Fibroblast of skin of scalp (primary cell): ENCODE data around the gene CANX.
A peak's percentile ranks its signal among the peaks of the same experiment; 100 is the strongest.

ENCODE experiments used
- DNase-seq: peaks from one replicate; pipeline ENCODE4 v3.0.0-alpha.2; 2013

The CANX gene

GRCh38 chr5:179758955-179759354, 60.2 kb downstream of the CANX start:
- DNase-seq: no peak

GRCh38 chr5:179759581-179760551, 61.1 kb downstream of the CANX start:
- DNase-seq: no peak

DNA sequence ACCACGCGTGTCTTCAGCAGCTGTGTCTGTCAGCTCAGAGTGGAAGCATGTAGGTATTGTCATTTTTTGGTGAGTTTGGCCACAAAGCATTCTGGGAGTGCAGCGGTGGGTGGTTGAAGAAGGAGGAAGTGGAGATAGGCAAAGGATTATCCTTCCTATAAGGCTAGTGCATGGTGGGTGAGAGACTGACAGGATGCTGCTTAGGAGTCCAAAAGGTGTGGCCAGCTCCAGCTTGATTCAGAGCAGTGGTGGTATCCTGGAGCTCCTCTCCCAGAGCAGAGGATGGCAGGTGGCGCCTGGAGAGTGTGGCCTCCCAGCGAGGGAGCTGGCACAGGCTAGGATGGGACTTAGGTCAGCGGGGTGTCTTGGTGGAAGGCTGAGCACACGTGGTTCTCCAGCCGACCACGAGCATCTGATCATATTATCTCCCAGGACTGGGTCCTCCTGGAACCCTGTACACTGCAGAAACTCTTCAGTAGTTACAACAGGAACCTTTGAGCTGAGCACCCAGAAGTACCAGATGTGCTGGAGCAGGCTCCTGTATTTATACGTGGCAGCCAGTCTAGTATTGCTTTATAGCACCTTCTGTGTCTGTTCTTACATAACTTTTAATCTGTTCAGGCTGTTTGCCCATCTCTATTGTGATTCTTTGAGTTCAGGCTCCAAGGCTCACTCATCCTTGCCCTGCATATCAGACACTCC, 63.5 kb downstream of the CANX start:
- DNase-seq: no peak

GRCh38 chr5:179762781-179763176, 64.0 kb downstream of the CANX start:
- DNase-seq: peak; percentile 47

- DNase-seq: peak; percentile 87
Observed at GRCh38 chr5:179763215-179763945, 64.6 kb downstream of the CANX start.

DNA sequence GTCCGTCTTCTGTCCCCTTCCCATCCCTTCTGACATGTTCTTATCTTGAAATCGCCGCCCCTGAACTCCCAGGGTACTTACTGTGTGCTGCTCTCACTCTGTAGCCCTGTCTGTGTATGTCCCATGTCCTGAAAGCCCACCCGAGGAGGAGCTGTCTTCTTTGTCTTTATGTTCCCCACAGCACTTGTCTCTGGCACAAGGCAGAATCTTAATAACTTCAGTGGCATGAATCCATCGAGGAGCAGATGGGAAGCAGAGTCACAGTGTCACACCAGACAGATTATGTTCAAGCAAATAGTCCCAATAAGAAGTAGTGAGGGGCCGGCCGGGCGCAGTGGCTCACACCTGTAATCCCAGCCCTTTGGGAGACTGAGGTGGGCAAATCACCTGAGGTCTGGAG, 65.3 kb downstream of the CANX start:
- no peak for DNase-seq

DNA sequence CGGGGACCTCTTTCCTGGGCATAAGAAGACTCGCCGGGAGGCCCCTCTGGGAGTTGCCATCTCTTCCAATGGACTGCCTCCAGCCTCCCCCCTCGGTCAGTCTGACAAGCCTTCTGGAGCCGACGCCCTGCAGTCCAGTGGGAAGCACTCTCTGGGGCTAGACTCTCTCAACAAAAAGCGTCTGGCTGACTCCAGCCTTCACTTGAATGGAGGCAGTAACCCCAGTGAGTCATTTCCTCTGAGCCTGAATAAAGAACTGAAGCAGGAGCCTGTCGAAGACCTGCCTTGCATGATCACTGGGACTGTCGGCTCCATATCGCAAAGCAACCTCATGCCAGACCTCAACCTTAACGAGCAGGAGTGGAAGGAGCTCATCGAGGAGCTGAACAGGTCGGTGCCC, 66.6 kb downstream of the CANX start:
- peak; percentile 89 for DNase-seq

DNA sequence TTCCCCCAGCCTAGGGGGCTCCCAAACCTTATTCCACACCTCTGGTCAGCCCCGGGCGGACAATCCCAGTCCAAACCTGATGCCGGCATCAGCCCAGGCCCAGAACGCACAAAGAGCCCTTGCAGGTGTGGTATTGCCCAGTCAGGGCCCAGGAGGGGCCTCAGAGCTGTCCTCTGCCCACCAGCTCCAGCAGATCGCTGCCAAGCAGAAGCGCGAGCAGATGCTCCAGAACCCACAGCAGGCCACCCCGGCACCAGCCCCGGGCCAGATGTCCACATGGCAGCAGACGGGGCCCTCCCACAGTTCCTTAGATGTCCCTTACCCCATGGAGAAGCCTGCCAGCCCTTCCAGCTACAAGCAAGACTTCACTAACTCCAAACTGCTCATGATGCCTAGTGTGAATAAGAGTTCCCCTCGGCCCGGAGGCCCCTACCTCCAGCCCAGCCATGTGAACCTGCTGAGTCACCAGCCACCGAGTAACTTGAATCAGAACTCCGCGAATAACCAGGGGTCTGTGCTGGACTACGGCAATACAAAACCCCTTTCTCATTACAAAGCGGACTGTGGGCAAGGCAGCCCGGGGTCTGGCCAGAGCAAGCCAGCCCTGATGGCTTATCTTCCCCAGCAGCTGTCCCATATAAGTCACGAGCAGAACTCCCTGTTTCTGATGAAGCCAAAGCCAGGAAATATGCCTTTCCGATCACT, 67.4 kb downstream of the CANX start:
- DNase-seq: peak; percentile 40

- no peak for DNase-seq
Observed at GRCh38 chr5:179766726-179767455, 68.1 kb downstream of the CANX start.

- DNase-seq: no peak
Observed at GRCh38 chr5:179767496-179768100, 68.8 kb downstream of the CANX start.

GRCh38 chr5:179768326-179769085, 69.7 kb downstream of the CANX start:
- no peak for DNase-seq

GRCh38 chr5:179769271-179769670, 70.5 kb downstream of the CANX start:
- no peak for DNase-seq

DNA sequence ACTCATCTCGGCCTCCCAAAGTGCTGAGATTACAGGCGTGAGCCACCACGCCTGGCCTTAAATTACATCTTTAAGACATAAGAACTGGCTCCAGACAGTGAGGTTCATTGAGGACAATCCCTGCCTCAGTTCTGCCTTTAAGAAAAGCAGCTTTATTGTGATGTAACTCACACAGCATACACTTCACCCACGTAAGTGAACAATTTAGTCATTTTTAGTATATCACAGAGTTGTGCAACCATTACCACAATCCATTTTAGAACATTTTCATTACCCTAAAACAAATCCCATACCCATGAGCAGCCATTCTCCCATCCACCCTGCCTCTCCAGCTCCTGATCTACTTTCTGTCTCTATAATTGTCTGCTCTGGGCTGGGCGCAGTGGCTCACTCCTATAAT, 71.0 kb downstream of the CANX start:
- DNase-seq: no peak

DNA sequence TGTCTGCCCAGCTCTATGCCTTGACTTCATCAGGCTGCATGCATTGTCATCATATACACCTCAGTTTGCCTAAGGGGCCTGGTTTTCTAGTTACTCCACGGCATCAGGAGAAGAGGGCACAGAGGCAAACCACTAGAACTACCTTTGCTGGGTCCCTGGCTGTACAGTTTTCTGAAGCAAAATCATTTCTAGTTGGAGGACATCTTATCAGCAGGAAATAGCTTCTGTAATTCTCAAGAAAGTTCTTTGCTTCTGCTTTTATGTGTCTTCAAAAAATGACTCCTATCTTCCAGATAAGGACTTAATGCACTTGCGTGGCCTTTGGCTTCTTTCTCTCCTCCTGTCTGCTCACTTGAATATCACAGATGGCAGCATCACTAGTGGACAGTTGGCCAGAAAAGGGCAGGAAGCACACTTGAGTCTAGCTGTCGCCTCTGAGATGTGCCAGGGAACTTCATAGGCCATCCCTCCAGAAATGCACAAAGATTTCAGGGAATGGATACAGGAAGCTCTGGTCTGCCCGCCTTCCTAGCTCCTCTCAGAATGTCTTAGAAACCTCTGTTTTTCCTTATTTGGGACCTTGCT, 72.6 kb downstream of the CANX start:
- DNase-seq: no peak

GRCh38 chr5:179772351-179772750, 73.6 kb downstream of the CANX start:
- no peak for DNase-seq

GRCh38 chr5:179773686-179774040, 74.9 kb downstream of the CANX start:
- DNase-seq: no peak

DNA sequence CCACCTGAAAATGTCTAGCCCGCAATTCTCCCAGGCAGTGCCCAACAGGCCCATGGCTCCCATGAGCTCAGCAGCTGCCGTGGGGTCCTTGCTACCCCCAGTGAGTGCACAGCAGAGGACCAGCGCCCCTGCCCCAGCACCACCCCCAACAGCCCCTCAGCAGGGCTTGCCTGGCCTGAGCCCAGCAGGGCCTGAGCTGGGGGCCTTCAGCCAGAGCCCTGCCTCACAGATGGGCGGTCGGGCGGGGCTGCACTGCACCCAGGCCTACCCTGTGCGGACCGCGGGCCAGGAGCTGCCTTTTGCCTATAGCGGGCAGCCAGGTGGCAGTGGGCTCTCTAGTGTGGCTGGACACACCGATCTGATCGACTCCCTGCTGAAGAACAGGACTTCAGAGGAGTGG, 75.7 kb downstream of the CANX start:
- no peak for DNase-seq

DNA sequence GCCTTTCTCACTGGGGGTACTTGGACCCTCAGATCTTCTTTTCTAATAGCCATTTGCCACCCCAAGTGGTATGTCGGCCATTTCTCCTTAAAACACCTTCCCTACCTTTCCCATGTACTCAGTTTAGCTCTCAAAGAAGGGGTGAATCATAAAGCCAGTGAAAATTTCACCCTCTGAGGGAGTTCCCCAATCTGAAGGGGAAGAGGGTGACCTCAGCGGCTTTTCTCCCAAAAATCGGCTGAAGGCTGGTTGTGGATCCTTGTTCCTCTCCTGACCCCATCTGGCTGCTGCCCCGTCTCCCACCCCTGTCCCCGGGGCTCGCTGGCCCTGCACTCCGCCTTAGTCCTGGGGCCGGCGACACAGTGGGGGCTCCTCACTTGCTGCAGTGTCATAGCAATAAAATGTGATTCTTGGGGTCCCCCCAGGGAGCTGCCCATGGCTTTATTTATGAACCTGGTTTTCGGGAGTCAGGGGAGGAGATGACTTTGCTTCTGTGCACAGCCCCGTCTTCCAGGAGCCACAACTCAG, 77.7 kb downstream of the CANX start:
- DNase-seq: no peak

DNA sequence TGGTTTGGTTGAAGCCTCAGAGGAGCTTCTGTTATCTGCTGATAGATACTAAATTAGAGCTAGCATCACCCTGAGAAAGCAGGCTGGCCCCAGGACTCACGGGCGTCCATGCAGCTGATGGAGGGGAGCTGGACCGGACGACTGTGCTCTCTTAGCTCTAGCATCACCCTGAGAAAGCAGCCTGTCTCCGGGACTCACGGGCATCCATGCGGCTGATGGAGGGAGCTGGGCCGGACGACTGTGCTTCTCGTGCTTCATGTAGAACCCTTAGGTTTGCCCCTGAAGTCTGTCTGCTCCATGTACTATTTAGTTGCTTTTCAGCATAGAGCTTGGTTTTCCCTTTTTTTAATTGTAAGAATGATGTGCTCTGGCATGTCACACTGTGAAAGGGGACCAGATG, 78.7 kb downstream of the CANX start:
- no peak for DNase-seq

DNA sequence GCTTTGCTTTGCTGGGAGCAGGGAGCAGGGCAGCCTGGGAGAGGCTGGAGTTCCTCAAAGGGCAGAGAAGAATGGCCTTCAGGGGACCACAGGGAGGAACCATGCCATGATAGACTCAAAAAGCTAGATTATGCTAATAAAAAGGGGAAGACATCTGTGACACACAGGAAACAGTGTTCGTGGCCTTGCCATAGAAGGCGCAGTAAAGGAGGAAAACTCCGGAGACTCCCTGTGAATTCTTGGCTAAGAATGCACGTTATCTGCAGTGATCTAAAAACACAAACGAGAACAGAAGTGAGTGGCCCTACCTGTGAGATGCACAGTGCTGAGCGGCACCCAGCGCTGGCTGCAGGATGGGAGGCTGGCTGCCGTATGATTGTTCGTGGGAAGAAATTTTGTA, 79.1 kb downstream of the CANX start:
- DNase-seq: no peak
